ENCODE data around the gene FAM47E.
"Not testable (repeated sequence)": the region's sequence is repeated elsewhere in the genome, so short reads cannot be mapped to it uniquely, and the experiment has no call there.

The FAM47E gene

DNA sequence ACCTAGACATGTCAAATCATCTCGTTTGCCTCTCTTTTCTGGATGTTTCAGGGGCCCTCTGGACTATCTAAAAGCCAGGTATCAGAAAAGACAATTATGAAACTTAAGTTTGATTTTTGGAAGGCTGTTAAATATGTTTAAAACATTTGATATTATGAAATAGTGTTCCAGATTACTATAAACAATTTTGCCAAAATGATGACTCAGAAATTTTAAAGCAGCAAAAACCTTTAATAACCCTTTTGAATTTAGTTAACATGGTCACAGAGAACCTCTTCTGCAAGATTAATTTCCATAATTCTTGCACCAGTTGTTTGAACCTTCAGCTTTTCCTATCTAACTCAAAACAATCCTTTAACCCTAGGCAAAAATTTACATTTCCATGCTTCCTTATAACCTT lies 18.8 kb upstream of the FAM47E start:
- no peak for DNase-seq

DNA sequence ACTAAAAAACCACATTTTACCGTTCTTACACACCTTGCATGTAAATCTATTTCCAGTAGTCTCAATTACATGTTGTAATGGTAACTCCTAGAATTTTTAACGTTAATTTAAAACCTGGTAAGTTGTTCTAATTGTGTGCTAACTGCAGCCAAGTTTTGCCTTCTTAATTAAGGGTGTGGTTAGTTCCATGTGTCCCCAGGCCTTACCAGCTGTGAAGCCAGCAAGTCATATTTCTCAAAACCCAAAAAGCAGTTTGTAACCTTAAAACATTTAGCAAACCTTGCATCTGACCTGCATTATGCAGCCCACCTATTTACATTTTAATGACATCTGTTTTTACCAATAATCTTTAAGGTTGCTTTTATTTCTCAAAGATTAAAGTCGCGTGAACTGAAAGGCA lies 18.4 kb upstream of the FAM47E start:
- DNase-seq = no peak

DNA sequence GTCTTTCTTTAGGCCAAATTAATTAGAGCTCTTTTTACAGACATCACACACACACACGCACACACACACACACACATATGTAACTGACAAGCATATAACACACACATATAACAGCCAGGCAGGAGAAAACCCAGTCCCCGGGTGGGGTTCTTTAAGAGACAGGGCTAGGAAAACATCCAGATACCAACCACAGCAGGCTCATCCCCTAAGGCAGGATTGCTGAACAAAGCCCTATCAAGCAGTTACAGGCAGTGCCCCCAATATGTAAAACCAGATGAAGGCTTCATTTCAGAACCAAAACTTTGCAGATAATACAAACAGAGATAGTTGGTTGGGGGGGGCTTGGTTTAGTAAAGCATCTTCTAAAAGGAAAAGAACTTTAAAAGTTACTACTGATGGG lies 18.0 kb upstream of the FAM47E start:
- DNase-seq = no peak

DNA sequence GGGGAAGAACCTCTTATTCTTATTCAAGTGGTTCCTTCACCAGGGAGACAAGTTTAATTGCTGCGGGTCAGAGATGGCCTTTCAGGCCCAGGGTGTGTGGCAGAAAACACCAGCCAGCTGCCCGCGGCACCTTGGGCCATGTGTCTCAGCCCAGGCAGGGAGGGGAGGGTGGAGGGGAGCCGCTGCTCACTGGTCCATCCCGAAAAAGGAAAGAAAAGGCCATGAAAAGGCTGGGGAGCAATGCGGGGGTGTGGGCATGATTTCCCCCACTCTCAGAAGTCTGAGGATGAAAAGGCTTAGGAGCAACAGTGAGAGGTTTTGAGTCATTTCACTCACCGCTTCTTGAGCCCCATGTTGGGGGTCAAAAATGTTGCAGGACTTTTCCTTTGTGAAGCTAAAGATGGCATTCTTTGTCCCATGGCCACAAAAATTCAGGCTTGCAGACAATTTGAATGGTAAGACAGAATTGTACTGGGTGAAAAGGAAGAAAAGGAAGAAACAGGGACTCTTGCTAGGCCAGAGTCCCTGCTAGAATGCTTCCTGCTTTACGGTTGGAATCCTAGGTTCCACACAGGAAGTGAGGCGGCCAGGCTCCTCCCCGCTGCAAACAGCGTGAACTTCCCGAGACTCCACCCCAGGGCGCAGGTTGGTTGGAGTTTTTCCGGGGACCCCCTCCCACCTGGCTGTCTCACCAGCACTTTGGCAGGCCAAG lies 17.4 kb upstream of the FAM47E start:
- DNase-seq = no peak

DNA sequence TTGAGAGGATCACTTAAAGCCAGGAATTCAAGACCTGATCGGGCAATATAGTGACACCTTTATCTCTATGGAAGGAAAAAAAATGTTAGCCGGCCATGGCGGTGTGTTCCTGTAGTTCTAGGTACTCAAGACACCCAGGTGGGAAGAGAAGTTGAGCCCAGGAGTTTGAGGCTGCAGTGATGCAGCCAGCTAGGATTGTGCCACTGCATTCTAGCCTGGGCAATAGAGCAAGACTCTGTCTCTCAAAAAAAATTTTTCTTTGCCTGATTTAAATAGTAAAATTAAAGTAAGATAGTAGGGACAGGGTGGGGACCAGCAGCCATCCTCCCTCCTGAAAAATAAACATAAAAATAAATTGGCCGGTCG lies 16.9 kb upstream of the FAM47E start:
- no peak for DNase-seq

DNA sequence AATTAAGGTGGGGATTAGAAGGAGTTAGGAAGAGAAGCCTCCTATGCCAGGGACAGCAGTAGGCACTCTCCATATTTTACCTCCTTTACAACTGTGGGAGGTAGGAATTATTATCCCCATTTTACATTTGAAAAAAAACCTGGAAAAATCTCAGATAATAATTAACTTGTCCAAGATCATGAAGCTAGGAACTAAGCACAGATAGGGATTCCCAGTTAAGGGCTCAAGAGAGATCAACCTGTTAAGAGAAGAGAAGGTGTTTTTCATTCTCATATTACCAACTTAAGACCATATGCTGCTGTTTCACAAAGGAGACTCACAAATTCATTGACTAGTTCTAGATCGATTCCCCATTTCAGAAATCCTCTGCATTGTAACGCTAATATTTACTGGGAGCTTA lies 16.1 kb upstream of the FAM47E start:
- DNase-seq = no peak

DNA sequence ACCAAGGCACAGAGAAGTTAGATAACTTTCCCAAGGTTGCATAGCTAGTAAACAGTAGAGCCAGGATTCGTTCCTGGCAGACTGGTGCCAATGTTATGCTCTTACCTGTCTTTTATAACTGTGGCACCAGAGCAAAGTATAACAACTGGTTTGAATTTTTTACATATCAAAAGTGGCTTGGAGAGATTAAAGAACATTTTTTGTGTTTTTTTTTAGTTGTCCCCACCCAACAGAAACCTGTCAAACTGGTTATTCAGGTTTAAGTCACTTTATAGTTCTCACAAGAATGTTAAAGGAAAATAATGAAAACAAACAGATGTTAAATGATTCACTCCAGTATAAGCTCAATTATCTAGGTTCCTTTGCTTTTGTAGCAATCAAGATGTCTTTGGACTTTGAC lies 15.6 kb upstream of the FAM47E start:
- peak; percentile 17 for DNase-seq

DNA sequence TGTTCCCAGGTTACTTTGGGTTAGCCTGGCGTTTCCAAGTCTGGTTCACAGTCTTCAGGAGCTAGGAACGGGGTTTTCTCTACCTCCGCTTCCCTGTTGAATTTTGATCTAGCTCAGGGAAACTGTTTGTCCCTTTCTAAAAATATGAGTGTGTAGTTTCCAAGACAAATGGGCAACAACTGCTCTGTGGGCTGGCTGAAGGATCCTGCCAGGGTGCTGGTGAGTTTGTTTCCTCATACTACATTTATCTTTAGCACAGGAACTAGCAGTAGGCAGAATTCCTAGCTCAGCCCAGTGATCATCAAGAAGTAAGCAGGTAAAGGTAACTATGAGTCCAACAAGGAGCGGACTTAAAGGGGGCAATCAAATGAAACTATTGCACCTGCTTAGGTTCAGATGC lies 13.3 kb upstream of the FAM47E start:
- no peak for DNase-seq

DNA sequence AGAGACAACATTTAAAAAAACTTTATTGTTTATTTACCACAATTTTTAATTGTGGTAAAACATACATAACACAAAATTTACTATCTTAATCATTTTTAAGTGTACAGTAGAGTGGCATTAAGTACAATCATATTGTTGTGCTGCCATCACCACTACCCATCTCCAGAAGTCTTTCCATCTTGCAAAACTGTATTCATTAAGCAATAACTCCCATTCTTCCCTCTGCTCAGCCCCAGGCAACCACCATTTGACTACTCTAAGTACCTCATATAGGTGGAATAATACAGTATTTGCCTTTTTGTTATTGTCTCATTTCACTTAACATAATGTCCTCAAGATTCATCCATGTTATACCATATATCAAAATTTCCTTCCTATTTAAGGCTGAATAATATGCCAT lies 12.8 kb upstream of the FAM47E start:
- no peak for DNase-seq

DNA sequence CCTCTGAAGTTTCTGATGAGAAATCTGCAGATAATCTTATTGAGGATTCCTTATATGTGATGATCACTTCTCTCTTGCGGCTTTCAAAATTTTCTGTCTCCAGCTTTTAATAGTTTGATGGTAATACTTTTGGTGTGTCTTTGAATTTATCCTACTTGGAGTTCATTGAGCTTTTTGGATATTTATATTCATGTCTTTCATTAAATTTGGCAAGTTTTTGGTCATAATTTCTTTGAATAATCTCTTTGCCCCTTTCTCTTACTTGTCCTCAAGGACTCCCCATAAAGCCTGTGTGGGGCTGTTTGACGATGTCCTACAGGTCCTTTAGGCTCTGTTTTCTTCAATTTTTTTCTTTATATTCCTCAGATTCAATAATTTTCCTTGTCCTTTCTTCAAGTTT lies 11.3 kb upstream of the FAM47E start:
- no peak for DNase-seq

DNA sequence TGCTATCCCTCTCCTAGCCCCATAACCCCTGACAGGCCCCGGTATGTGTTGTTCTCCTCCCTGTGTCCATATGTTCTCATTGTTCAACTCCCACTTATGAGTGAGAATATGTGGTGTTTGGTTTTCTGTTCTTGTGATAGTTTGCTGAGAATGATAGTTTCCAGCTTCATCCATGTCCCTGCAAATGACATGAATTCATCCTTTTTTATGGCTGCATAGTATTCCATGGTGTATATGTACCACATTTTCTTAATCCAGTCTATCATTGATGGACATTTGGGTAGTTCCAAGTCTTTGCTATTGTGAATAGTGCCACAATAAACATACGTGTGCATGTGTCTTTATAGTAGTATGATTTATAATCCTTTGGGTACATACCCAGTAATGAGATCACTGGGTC lies 7.6 kb upstream of the FAM47E start:
- DNase-seq = not testable (repeated sequence)

DNA sequence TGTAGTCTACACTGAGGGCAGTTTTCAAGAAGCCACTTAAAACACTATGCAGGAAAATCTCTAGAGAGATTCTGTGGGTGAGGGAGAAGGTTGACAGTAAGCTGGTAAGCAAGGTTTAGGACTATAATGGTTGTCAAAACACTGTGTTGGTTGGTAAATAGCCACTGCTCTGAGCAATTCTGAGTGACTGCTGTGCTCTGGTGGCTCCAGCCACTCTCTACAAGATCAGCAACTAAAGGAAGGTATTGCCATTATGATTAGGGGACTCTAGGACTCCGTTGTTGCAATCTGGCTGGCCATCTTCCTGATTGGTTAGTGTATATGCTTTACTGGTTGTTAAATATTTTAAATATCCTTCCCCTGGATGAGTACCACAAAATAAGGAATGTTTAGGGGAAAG lies 5.5 kb upstream of the FAM47E start:
- no peak for DNase-seq

DNA sequence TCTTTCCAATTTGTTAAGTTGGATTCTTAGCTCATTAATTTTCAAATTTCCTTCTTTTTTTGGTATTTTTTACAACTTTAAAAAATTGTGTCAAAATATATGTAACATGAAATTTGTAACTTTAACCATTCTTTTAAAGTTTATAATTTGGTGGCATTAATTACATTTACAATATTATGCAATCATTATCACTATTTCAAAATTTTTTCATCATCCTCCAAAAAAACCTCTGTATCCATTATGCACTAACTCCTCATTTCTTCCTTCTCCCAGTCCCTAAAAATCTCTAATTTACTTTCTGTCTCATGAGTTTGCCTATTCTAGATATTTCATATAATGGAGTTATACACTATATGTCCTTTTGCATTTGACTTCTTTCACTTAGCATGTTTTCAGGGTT lies 4.7 kb upstream of the FAM47E start:
- no peak for DNase-seq

DNA sequence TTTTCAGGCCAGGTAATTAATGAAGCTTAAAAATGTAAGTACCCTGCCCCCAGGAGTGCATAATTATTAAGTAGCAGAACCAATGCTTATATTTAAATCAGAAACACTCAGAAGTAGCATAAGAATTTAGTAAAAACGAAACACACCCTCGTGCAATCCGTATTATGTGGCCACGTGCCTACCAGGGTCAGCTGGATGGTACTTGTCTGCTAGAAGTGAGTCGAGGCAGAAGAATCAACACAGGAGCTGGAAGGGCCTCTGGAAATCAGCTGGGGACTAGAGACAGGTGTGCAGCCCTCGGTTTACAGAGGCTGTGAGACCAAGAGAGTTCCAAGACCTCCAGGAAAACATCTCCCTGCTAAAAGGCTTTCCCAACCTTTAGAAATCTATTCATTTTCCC lies 559 bp upstream of the FAM47E start:
- DNase-seq = no peak

DNA sequence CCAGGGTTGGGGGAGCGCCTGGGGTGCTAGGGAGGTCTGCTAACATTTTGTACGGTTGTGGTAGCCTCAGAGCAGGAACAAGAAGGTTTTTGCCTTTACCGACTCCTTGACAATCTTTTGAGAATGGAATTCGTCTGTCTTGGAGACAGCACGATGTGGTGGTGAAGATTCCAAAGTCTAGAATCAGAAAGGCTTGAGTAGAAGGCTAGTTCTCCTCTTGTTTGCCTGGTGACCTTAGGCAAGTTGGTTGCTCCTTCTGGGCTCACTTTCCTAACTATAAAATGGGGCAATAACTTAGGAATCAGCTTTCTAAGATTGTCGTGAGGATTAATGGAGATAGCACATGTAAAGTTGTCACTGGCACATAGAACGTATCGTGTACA lies 741 bp downstream of the FAM47E start:
- no peak for DNase-seq

DNA sequence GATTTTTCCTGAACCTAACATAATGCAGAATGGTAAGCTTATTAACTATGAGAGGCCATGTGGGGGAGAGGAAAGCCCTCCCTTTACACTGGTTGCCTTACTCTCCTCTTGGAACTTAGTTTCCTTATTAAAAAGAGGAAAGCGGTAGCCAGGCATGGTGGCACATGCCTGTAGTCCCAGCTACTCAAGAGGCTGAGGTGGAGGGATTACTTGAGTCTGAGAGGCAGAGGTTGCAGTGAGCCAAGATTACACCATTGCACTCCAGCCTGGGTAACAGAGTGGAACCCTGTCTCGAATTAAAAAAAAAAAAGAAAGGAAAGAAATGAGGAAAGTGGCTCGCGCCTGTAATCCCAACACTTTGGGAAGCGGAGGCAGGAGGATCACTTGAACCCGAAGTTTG lies 2.0 kb downstream of the FAM47E start:
- DNase-seq = no peak

DNA sequence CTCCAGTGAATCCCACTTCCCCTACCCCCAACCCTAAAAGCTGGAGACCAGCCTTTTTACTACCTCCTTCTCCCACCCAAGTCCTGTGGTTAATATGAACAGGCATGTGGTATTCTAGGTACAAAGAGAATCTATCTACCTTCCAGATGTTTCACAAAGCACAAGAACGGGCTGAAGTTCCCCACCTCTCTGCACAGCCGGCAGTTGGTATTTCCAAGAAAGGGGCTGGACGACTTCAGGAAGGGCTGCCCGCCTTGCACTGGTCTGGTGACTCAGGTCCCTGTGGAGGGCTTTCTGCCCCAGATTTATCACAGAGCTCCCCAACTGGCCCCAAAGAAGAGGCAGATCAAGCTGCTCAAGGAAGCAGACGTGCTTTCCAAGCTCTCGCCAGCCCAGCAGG lies 4.5 kb downstream of the FAM47E start:
- no peak for DNase-seq

DNA sequence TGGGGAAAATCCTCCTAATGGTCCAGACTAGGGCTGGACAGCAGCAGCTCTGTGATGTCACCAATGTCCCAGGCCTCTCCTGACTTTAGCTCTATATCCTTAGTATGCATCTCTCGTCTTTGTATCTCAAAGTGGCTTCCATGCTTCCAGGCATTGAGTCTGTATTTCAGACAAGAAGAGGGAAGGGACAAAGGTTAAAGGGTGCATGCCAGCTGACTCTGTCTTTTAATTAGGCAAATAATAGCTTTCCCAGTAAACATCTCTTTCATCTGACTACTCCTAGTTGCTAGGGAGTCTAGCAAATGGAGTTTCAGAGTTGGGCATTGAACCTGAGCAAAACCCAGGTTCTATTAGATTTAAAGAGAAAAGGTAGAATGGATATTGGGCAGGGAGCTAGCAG lies 5.4 kb downstream of the FAM47E start:
- DNase-seq = no peak

DNA sequence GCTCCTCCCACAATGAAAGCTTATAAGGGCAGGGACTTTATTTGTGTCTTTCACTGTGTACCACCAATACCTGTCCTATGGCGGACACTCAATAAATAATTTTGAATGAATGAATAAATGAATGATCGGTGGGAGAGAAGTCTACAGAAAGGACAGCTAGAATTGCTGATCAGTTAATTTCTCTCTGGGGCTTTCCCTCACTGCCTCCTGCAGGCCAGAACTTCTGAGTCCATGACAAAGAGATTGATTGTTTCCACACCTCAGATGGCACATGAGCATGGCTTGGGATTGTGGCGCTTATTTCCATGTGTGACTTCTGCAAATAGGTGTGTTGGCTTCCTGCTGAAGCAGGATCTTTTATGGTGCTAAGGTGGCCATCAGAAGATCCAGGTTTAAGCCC lies 6.3 kb downstream of the FAM47E start:
- DNase-seq = no peak

DNA sequence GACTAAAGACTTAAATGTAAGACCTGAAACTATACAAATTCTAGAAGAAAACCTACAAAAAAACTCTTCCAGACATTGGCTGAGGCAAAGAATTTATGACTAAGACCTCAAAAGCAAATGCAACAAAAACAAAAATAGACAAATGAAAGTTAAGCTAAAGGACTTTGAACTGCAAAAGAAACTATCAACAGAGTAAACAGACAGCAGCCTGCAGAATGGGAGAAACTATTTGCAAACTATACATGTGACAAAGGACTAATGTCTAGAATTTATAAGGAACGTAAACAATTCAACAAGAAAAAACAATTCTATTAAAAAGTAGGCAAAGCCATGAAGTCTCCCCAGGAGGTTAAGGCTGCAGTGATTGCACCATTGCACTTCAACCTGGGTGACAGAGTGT lies 9.1 kb downstream of the FAM47E start:
- DNase-seq = no peak

DNA sequence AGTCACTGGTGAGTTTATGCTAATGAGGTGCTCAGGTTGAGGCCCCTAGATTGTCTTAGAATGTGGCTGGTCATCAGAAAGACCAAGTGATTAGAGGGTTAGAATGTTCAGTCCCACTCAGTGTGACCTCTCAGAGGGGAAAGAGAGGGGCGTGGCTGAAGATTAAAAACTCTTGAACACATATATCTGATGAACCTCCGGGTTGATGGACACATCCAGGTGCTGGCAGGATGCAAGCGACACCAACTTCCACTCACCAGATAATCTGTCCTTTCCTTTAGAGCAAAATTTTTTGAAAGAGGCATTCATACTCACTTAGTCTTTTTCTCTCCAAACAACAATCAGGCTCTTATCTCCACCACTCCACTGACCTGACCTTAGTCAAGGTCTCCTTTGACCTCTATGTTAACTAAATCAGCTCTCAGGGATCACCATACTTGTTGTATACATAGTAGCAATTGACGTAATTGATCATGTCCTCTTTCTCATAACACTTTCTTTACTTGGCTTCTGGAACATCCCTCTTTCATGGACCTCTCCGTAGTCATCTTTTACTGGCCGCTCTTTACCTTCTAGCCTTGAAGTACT lies 14.2 kb downstream of the FAM47E start:
- DNase-seq = no peak

DNA sequence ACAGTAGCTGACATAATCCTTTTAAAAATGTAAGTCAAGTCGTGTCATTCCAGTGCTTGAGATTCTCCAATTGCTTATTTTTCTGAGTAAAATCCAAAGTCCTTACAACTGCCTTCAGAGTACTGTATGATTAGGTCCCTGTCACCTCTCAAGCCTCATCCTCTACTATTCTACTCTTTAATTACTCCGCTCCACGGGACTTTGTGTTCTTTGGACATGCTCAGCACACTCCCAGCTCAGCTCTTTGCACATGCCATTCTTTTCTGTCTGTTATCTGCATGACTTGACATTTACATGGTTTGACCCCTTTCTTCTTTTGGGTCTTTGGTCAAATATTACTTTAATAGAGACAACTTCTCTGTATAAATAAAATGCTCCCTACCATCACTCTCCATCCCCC lies 15.1 kb downstream of the FAM47E start:
- no peak for DNase-seq

DNA sequence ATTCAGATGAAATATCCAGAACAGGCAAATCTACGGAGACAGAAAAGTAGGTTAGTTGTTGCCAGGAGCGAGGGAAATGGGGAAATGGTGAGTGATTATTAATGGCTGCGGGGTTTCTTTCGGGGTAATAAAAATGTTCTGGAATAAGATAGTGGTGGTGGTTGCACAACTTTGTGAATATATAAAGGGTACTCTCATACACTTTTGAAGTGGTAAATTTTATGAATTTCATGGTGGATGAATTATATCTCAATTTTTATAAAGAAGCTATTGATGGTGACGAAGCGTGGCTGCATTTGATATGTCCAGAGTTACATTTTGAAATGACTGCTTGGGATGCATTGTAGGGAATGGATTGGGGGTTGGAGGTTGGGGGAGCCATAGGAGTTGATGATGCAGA lies 16.3 kb downstream of the FAM47E start:
- no peak for DNase-seq

DNA sequence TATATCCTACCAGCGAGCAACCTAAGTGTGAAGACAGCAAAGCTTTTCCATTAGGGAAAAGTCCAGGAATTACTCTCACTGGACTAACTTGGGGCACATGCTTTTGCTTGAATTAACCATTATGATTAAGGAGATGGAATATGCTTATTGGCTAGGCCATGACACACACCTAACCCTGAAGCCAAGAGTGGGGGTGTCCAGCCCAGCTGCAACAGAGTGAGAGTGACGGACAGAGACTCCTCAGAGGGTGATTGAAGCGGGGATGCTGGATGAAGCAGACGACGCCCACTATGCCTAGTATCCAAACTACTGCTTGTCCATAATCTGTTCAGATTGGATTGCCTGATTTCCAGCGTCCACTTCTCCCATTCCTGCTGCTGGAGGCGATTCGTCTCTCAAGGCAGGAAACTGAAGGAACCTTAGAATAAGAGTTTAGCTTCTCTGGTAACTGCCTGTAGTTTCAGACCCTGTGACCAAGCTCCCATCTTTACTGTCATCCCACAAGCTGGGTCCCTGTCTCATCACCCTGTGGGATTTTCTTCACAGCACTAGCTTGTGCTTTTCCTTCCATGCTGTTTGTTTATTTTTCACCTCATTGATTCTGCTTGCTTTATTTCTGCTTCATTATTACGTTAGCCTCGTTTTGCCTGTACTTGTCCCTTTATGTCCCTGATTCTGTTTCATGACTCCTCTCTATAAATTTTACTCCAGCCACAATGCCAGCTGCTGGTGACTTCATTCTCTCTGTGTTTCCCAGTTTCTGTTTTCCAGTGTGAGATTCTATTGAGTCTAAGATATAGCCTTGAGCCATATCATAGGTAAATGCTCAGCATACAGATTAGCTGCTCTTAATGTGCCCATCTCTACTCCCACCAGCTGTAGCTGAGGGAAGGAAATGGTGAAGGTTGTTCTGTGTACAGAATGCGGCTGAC lies 19.0 kb downstream of the FAM47E start:
- peak; percentile 7 for DNase-seq
